ENCODE data around the gene TGM4.
"Not testable (repeated sequence)": the region's sequence is repeated elsewhere in the genome, so short reads cannot be mapped to it uniquely, and the experiment has no call there.

TGM4 gene

DNA sequence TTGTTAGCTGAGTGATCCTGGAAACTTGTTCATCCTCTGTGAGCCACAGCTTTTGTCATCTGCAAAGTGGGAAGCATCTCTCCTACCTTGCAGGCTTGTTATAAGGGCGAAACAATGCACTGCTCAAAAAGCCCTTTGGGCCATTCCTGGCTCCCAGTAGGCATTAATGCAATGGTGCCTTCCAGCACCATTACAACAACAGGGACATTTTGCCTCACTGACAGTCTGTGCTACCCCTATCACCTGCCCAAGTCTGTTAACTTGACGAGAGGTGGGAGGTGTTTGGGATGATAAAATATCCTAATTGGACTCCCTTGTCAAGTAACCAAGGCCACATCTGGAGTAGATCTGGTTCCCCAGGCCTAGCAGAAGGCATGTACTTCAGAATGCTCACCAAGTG lies 57.4 kb downstream of the TGM4 start:
- H3K4me3 ChIP-seq (ENCODE audit: low read depth, low read length), result no peak overlapping the region
- TF ChIP-seq CTCF (IDR thresholded peaks at IDR 0.05; ENCODE audit: borderline replicate concordance, insufficient read depth, low read depth, low read length), result no peak

DNA sequence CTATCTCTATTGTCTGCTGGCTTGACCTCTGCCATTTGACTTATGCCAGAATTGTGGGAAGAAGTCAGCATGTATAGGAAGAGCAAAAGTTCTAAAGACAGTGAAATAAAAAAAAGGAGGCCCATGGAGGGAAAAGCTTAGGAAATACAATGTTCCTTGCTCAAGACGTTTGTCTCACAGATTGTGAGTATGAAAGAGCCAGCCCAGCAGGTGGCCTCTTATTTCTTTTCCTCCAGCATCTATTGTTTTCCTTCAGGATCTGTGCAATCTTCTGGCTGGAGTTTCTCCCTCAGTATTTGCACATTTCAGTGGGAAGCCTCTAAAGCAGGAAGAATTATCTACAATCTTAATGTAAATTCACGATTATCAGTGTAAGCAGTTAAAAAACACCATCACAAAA lies 57.9 kb downstream of the TGM4 start:
- H3K4me3 ChIP-seq (ENCODE audit: low read depth, low read length), result no peak overlapping the region
- TF ChIP-seq CTCF (IDR thresholded peaks at IDR 0.05; ENCODE audit: borderline replicate concordance, insufficient read depth, low read depth, low read length), result no peak

GRCh38 chr3:44932986-44933944 lies 58.9 kb downstream of the TGM4 start:
- no peak overlapping the region for H3K4me3 ChIP-seq (ENCODE audit: low read depth, low read length)
- no peak for TF ChIP-seq CTCF (IDR thresholded peaks at IDR 0.05; ENCODE audit: borderline replicate concordance, insufficient read depth, low read depth, low read length)

DNA sequence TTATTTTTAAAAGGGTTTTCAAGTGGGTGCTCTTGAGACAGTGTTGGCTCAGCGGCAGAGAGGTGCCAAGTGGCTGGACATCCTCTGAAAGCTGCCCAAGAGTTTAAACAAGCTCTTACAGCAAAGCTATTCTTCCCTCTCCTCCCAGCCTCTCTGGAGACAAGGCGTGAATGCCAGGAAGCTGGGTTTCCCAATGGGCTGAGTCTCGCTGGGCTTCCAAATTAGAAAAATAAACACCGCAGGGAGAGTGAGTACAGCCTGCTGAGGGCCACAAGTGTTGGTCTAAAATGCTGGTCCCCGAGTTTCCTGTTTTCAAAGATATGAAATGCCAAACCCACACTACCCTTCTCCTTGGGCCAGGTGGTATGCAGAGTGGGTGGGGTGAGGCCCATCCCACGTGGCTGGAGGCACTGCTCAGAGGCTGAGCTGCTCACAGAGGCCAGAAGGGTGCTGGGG lies 65.2 kb downstream of the TGM4 start:
- TF ChIP-seq CTCF (IDR thresholded peaks at IDR 0.05; ENCODE audit: borderline replicate concordance, insufficient read depth, low read depth, low read length), result no peak
- H3K4me3 ChIP-seq (ENCODE audit: low read depth, low read length), result no peak overlapping the region

DNA sequence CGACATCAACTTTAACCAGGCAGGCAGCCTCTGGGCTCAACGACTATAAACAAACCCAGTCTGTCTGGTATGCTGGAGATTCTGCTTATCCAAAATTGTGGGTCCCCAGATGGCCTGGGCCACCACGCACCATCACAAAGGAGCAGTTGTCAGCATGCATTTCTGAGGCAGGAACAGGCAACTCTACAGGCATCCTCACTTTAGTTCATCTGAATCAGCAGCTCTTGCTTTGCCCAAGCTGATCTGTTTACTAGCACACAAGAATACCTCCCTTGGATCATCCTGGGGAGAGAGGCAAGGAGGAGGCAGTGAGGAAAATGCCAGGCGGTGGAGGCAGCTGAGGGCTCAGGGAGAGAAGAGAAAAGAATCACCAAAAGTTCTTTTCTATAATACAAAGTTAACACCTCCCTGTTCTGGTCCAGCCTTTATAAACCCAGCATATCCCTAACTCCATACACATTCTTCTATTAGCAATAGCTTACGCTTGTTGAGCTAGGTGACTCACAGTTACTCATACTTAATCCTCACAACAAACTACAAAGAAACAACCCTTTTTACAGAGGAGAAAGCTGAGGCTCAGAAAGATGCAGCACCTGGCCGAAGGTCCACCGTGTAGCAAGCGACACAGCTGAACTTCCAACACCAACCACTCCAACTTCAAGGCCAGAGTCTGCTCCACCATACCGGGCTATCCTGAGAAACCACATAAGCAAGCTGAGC lies 68.0 kb downstream of the TGM4 start:
- TF ChIP-seq CTCF (IDR thresholded peaks at IDR 0.05; ENCODE audit: borderline replicate concordance, insufficient read depth, low read depth, low read length), result no peak
- no peak overlapping the region for H3K4me3 ChIP-seq (ENCODE audit: low read depth, low read length)

DNA sequence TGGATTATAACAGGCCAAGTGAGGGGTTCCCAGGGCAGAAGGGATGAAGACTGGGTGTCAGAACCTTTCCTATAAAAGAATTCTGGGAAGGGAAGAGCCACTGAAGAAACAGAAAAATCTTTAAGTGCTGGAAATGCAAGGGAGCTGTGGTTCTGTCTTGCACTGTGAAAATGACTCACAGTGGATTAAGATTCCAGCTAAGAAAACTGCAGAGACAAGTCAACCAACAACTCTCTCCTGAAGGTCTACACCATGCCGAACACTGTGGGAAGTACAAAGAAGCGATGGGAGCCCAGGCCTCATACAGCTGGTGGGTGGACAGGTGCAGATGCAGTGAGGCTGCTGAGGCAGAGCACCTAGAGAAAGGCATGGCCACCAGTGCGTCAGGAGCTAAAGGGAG lies 73.8 kb downstream of the TGM4 start:
- no peak for TF ChIP-seq CTCF (IDR thresholded peaks at IDR 0.05; ENCODE audit: borderline replicate concordance, insufficient read depth, low read depth, low read length)
- no peak overlapping the region for H3K4me3 ChIP-seq (ENCODE audit: low read depth, low read length)

DNA sequence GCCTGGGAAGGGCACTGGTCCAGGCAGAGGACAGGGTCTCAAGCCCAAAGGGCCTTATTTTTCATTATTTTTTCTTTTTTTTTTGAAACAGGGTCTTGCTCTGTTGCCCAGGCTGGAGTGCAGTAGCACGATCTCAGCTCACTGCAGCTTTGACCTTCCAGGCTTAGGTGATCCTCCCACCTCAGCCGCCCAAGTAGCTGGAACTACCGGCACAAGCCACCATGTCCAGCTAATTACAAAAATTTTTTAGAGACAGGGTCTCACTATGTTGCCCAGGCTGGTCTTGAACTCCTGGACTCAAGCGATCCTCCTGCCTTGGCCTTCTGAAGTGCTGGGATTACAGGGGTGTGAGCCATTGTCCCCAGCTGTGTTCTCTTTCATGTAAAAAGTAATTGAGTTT lies 75.4 kb downstream of the TGM4 start:
- H3K4me3 ChIP-seq (ENCODE audit: low read depth, low read length), result not testable (repeated sequence)

All from GM12875 (cell line).